Osteoblast (primary cell): ENCODE data around the gene HLA-DRA. TPM values are rescaled to one million over a fixed set of nuclear protein-coding genes. Genes with fewer than 3 reads are reported as not detected.
A peak's percentile ranks its signal among the peaks of the same experiment; 100 is the strongest.

Experiments
- DNase-seq: peaks from one replicate; pipeline ENCODE4 v3.0.0; 2011; ENCODE audit warnings: low spot score, mixed read lengths; ENCODE audit not compliant: insufficient read length; ENCODE audit errors: missing footprints
- H2AFZ ChIP-seq: 2 replicates; pipeline ENCODE4 v1.6.0; 2011; ENCODE audit warnings: mild to moderate bottlenecking, low read length
- H3K27ac ChIP-seq: 2 replicates; pipeline ENCODE4 v1.5.1; 2011; ENCODE audit warnings: mild to moderate bottlenecking, low read depth, low read length, moderate library complexity
- H3K27me3 ChIP-seq: 2 replicates; pipeline ENCODE4 v1.6.0; 2012; ENCODE audit warnings: mild to moderate bottlenecking, control low read depth, inconsistent platforms, low read length, moderate library complexity; ENCODE audit not compliant: insufficient read depth
- H3K36me3 ChIP-seq: 2 replicates; pipeline ENCODE4 v1.5.1; 2011; ENCODE audit warnings: mild to moderate bottlenecking, low read length, control low read depth, moderate library complexity; ENCODE audit not compliant: insufficient read depth
- H3K4me1 ChIP-seq: 2 replicates; pipeline ENCODE4 v1.5.1; 2011; ENCODE audit warnings: mild to moderate bottlenecking, low read length, control low read depth, moderate library complexity; ENCODE audit not compliant: insufficient read depth
- H3K4me2 ChIP-seq: 2 replicates; pipeline ENCODE4 v1.6.0; 2011; ENCODE audit warnings: mild to moderate bottlenecking, low read length; ENCODE audit not compliant: insufficient read depth
- H3K4me3 ChIP-seq: fragments of 200-600 bp; sonication (generic); 3 replicates; pipeline ENCODE4 v1.5.1; 2012; ENCODE audit warnings: mild to moderate bottlenecking, low read length, inconsistent platforms; ENCODE audit not compliant: insufficient read depth
- H3K79me2 ChIP-seq: 2 replicates; pipeline ENCODE4 v1.6.0; 2012; ENCODE audit warnings: mild to moderate bottlenecking, low read length, control low read depth, inconsistent platforms; ENCODE audit not compliant: insufficient read depth
- H3K9me3 ChIP-seq: 2 replicates; pipeline ENCODE4 v1.5.1; 2011; ENCODE audit warnings: low read depth, low read length, control low read depth
- H4K20me1 ChIP-seq: 2 replicates; pipeline ENCODE4 v1.6.0; 2012; ENCODE audit warnings: mild to moderate bottlenecking, low read length, control low read depth; ENCODE audit not compliant: insufficient read depth
- CTCF ChIP-seq: IDR thresholded peaks from 2 replicates; pipeline ENCODE4 v1.5.1; 2011; ENCODE audit warnings: mild to moderate bottlenecking, low read depth, low read length, moderate library complexity; ENCODE audit errors: extremely low read depth
- total RNA-seq: library from RNA; depleted of rRNA; stranded (reverse); fragments of >200 nt; gene quantifications from 2 replicates; pipeline ENCODE4 v1.2.3, GENCODE V29; 2012

The HLA-DRA gene
- total RNA-seq, 1 donor, result 5.8 TPM

DNA sequence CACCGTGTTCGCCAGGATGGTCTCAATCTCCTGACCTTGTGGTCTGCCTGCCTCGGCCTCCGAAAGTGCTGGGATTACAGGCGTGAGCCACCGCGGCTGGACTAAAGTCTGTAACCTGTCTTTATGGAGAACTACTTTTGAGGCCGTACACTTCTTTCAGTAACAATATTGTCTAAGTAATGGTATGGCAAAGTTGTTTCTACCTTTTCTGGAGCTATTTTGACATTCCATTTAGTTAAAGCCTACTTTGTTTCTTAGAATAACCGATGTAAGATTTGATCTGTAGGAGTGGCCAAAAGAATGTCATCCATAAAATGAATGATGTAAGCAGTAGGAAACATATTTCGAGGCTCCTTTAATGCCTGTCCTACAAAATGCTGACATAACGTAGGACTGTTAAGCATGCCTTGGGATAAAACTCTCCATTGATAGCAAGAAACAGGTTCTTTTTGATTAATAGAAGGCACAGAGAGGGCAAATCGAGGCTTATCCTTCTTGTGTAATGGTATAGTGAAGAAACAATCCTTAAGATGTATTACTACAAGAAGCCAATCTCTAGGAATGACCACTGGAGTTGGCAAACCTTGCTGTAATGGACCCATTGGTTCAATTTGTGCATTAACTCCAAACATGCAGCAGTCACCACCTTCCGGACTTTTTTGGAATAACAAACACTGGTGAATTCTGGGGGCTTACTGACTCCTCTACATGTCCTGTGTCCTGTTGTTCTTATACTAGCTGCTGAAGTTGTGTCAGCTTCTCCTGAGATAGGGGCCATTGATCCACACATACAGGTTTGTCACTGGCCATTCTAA is 35.9 kb downstream of the HLA-DRA start:
- Histone ChIP-seq H3K27ac (no peak overlapping the region), H3K4me3 (no peak overlapping the region), H3K36me3 (no peaks in the 10 kb centered on the region), H3K27me3 (no peaks in the 10 kb centered on the region), H2AFZ (no peak overlapping the region), H3K4me2 (no peak overlapping the region), H4K20me1 (no peaks in the 10 kb centered on the region), H3K79me2 (no peaks in the 10 kb centered on the region), H3K9me3 (no peaks in the 10 kb centered on the region), H3K4me1 (no peaks in the 10 kb centered on the region)
- DNase-seq, result no peak
- TF ChIP-seq CTCF, result no peak

DNA sequence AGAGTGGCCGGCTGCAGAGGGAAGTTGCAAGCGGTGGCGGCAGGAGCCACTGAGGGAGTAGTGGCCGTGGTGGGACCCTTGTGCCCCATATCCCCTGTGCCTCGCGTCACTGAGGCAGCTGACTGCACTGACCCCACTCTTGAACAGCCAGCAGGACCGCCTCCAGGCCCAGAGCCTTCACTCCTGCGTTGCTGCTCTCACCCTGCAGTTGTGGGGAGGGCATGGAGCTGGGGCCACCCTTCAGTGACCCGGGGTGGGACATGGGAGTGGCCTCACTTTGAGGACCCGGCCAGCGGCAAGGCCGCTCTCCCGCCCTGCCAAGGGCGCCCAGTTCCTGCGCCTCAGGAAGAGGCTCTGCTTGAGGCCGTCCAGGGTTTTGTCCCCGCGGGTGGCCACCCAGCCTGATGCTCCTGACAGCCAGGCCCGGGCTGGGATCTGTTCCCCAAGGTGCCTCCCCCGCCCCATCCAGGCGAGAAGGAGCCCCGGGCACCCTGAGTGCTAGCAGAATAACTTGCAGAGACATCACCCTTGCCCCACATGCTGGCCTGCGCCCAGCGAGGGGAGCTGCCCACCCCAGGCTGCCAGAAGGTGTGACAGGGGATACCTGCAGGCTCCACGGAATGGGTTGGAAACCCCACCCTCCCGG is 44.4 kb downstream of the HLA-DRA start:
- H3K27me3 ChIP-seq, result no peaks in the 10 kb centered on the region
- no peaks in the 10 kb centered on the region for H3K9me3 ChIP-seq
- H3K27ac ChIP-seq, result no peak overlapping the region
- H2AFZ ChIP-seq, result no peak overlapping the region
- DNase-seq, result peak; percentile 17
- H3K4me2 ChIP-seq, result no peak overlapping the region
- no peaks in the 10 kb centered on the region for H3K36me3 ChIP-seq
- no peak for TF ChIP-seq CTCF
- H3K4me1 ChIP-seq, result no peaks in the 10 kb centered on the region
- no peaks in the 10 kb centered on the region for H3K79me2 ChIP-seq
- H3K4me3 ChIP-seq, result no peak overlapping the region
- no peaks in the 10 kb centered on the region for H4K20me1 ChIP-seq

DNA sequence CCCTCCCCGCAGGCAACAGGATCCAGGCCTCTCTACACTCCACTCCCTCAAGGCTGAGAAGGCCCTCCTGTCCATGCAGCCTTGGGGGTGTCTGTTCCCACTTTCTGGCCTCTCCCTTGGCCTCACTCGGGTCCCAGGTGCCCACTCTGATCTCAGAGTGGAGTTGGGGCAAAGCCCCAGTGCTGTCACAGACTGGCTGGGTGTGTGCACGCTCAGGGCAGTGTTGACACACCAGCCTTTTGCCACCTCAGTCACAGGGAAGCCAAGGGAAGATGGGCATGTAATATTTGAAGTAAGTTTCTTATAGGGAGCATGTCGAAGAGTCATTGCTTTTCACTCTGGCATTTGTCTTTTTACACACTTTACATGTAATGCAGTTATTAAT is 44.9 kb downstream of the HLA-DRA start:
- Histone ChIP-seq H2AFZ (no peak overlapping the region), H3K9me3 (no peaks in the 10 kb centered on the region), H3K27me3 (no peaks in the 10 kb centered on the region), H3K27ac (no peak overlapping the region), H4K20me1 (no peaks in the 10 kb centered on the region), H3K4me1 (no peaks in the 10 kb centered on the region), H3K79me2 (no peaks in the 10 kb centered on the region), H3K4me2 (no peak overlapping the region), H3K4me3 (no peak overlapping the region), H3K36me3 (no peaks in the 10 kb centered on the region)
- DNase-seq, result peak; percentile 27
- TF ChIP-seq CTCF, result no peak

DNA sequence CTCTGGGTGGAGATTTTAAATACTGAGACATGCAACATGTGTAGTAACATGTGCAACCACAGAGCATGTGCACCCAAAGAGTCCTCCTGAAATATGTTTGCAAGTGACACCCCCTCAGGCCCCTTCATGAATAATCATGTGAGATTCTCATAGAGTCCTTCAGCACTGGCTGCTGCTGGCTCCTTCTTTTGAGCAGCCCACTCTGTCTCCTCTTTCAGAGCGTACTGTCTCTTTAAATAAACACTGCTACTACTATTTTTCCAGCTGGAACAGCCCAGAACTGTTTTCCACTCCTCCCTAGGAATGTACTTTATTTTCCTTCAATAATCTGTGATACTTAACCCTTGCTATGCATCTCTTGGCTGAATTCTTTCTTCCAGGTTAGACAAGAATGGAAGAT is 48.4 kb downstream of the HLA-DRA start:
- no peaks in the 10 kb centered on the region for H3K4me1 ChIP-seq
- no peak overlapping the region for H3K4me2 ChIP-seq
- no peak overlapping the region for H3K4me3 ChIP-seq
- no peaks in the 10 kb centered on the region for H3K79me2 ChIP-seq
- no peaks in the 10 kb centered on the region for H4K20me1 ChIP-seq
- no peaks in the 10 kb centered on the region for H3K36me3 ChIP-seq
- no peak for TF ChIP-seq CTCF
- no peak for DNase-seq
- H3K27me3 ChIP-seq, result no peaks in the 10 kb centered on the region
- H3K27ac ChIP-seq, result no peak overlapping the region
- H3K9me3 ChIP-seq, result no peaks in the 10 kb centered on the region
- H2AFZ ChIP-seq, result no peak overlapping the region
